ENCODE results near the gene HSD17B14. TPM values are rescaled to one million over a fixed set of nuclear protein-coding genes. Genes with fewer than 3 reads are reported as not detected.
A peak's percentile ranks its signal among the peaks of the same experiment; 100 is the strongest.
"Not testable (repeated sequence)": the region's sequence is repeated elsewhere in the genome, so short reads cannot be mapped to it uniquely, and the experiment has no call there.

The HSD17B14 gene
- total RNA-seq, 2 donors from 2014 or later: 1.3 to 1.7 TPM

GRCh38 chr19:48795685-48796070 is 40.6 kb downstream of the HSD17B14 start:
- Mint-ChIP-seq H3K36me3 (no peaks in the 10 kb centered on the region), H3K27ac (peak overlapping the region; percentile 84 to 92), H3K9me3 (no peaks in the 10 kb centered on the region)
- ATAC-seq: no peak
- no peak for DNase-seq (ENCODE audit: low spot score in 2 of 2)

GRCh38 chr19:48795055-48795684 is 41.1 kb downstream of the HSD17B14 start:
- peak overlapping the region; percentile 84 to 92 for H3K27ac Mint-ChIP-seq
- ATAC-seq: peak; percentile 93 to 99
- peak; percentile 85 to 86 for DNase-seq (ENCODE audit: low spot score in 2 of 2)
- H3K9me3 Mint-ChIP-seq: no peaks in the 10 kb centered on the region
- no peaks in the 10 kb centered on the region for H3K36me3 Mint-ChIP-seq

- no peak for ATAC-seq
- peak overlapping the region; percentile 84 to 92 for H3K27ac Mint-ChIP-seq
- DNase-seq (ENCODE audit: low spot score in 2 of 2): no peak
These were observed 42.0 kb downstream of the HSD17B14 start for GRCh38 chr19:48794291-48794690.

GRCh38 chr19:48793271-48793670 is 43.0 kb downstream of the HSD17B14 start:
- Mint-ChIP-seq H3K36me3 (no peaks in the 10 kb centered on the region), H3K27ac (no peak overlapping the region), H3K9me3 (no peaks in the 10 kb centered on the region)
- no peak for DNase-seq (ENCODE audit: low spot score in 2 of 2)
- no peak for ATAC-seq

More at GRCh38 chr19:48794291-48794690, 42.0 kb downstream of the HSD17B14 start:
- H3K36me3 Mint-ChIP-seq: no peaks in the 10 kb centered on the region
- H3K9me3 Mint-ChIP-seq: no peaks in the 10 kb centered on the region

GRCh38 chr19:48787331-48787730 is 49.0 kb downstream of the HSD17B14 start:
- not testable (repeated sequence) for DNase-seq (ENCODE audit: low spot score in 2 of 2); H3K9me3 Mint-ChIP-seq; ATAC-seq; H3K27ac Mint-ChIP-seq; H3K36me3 Mint-ChIP-seq

GRCh38 chr19:48786422-48786821 is 49.9 kb downstream of the HSD17B14 start:
- H3K27ac Mint-ChIP-seq; ATAC-seq; H3K9me3 Mint-ChIP-seq; H3K36me3 Mint-ChIP-seq; DNase-seq (ENCODE audit: low spot score in 2 of 2): not testable (repeated sequence)

GRCh38 chr19:48784527-48784926 is 51.8 kb downstream of the HSD17B14 start:
- H3K27ac Mint-ChIP-seq: no peak overlapping the region
- no peaks in the 10 kb centered on the region for H3K36me3 Mint-ChIP-seq
- H3K9me3 Mint-ChIP-seq: no peaks in the 10 kb centered on the region
- DNase-seq (ENCODE audit: low spot score in 2 of 2) (no peak), ATAC-seq (no peak)

- Mint-ChIP-seq H3K9me3 (no peaks in the 10 kb centered on the region), H3K27ac (no peak overlapping the region), H3K36me3 (no peaks in the 10 kb centered on the region)
- no peak for DNase-seq (ENCODE audit: low spot score in 2 of 2)
- no peak for ATAC-seq
These were observed 55.5 kb downstream of the HSD17B14 start for GRCh38 chr19:48780631-48781391.

- Mint-ChIP-seq H3K36me3 (no peaks in the 10 kb centered on the region), H3K9me3 (no peaks in the 10 kb centered on the region), H3K27ac (no peak overlapping the region)
- ATAC-seq (no peak), DNase-seq (ENCODE audit: low spot score in 2 of 2) (no peak)
These were observed 56.7 kb downstream of the HSD17B14 start for GRCh38 chr19:48779636-48780035.

- no peaks in the 10 kb centered on the region for H3K9me3 Mint-ChIP-seq
- ATAC-seq: no peak
- H3K27ac Mint-ChIP-seq: no peak overlapping the region
- DNase-seq (ENCODE audit: low spot score in 2 of 2): no peak
- H3K36me3 Mint-ChIP-seq: no peaks in the 10 kb centered on the region
These were observed 58.6 kb downstream of the HSD17B14 start for GRCh38 chr19:48777720-48778119.

GRCh38 chr19:48777139-48777538 is 59.2 kb downstream of the HSD17B14 start:
- DNase-seq (ENCODE audit: low spot score in 2 of 2): no peak
- H3K9me3 Mint-ChIP-seq: no peaks in the 10 kb centered on the region
- no peak overlapping the region for H3K27ac Mint-ChIP-seq
- H3K36me3 Mint-ChIP-seq: no peaks in the 10 kb centered on the region
- ATAC-seq: no peak

GRCh38 chr19:48772503-48772953 is 63.8 kb downstream of the HSD17B14 start:
- H3K36me3 Mint-ChIP-seq: no peaks in the 10 kb centered on the region
- ATAC-seq (no peak), DNase-seq (ENCODE audit: low spot score in 2 of 2) (no peak)
- H3K27ac Mint-ChIP-seq: no peak overlapping the region
- H3K9me3 Mint-ChIP-seq: no peaks in the 10 kb centered on the region

GRCh38 chr19:48770734-48771472 is 65.4 kb downstream of the HSD17B14 start:
- Mint-ChIP-seq H3K9me3 (no peaks in the 10 kb centered on the region), H3K36me3 (no peaks in the 10 kb centered on the region), H3K27ac (no peak overlapping the region)
- DNase-seq (ENCODE audit: low spot score in 2 of 2) (no peak), ATAC-seq (no peak)

- no peak for DNase-seq (ENCODE audit: low spot score in 2 of 2)
- H3K36me3 Mint-ChIP-seq: no peaks in the 10 kb centered on the region
- no peak for ATAC-seq
- no peak overlapping the region for H3K27ac Mint-ChIP-seq
- H3K9me3 Mint-ChIP-seq: no peaks in the 10 kb centered on the region
These were observed 66.0 kb downstream of the HSD17B14 start for GRCh38 chr19:48770266-48770665.

- no peaks in the 10 kb centered on the region for H3K9me3 Mint-ChIP-seq
- ATAC-seq: no peak
- H3K36me3 Mint-ChIP-seq: no peaks in the 10 kb centered on the region
- no peak for DNase-seq (ENCODE audit: low spot score in 2 of 2)
- H3K27ac Mint-ChIP-seq: no peak overlapping the region
These were observed 67.1 kb downstream of the HSD17B14 start for GRCh38 chr19:48768994-48769713.

GRCh38 chr19:48768171-48768753 is 68.0 kb downstream of the HSD17B14 start:
- ATAC-seq; DNase-seq (ENCODE audit: low spot score in 2 of 2); H3K36me3 Mint-ChIP-seq; H3K27ac Mint-ChIP-seq; H3K9me3 Mint-ChIP-seq: not testable (repeated sequence)
